ENCODE data around the gene RHBDD3. TPM values are rescaled to one million over a fixed set of nuclear protein-coding genes. Genes with fewer than 3 reads are reported as not detected.

RHBDD3 gene
- 10 to 100 TPM; 27.5 to 30.1 TPM for total RNA-seq

- no peaks in the 10 kb centered on the region for H3K27me3 Mint-ChIP-seq
- H3K4me1 Mint-ChIP-seq, result peaks cover 35% of the 10 kb centered on the region
- H3K36me3 Mint-ChIP-seq, result peaks cover 35% of the 10 kb centered on the region
- no peaks in the 10 kb centered on the region for H3K9me3 Mint-ChIP-seq
- H3K4me3 Mint-ChIP-seq, result peak within 1 kb of the TSS; percentile 86
- POLR2A ChIA-PET, result interaction anchor here (0.6 to 2.6 kb wide), 7 partner anchors 36 to 502 kb away, joined by 3 to 11 read pairs (median 3); partner anchors contain the start of genes GAS2L1 and KREMEN1
- H3K27ac Mint-ChIP-seq, result peak within 1 kb of the TSS; percentile 95
- DNase-seq, result peak; percentile 100
- peak; percentile 89 for ATAC-seq (ENCODE audit: low read depth)
Observed at GRCh38 chr22:29267858-29268510, at the start of gene RHBDD3, which contains the start of gene EWSR1. RHBDD3 (minus strand) TSS chr22:29267981; CDS start chr22:29265626, 2,355 bp downstream. EWSR1 (plus strand) TSS chr22:29268268; CDS start chr22:29268337, 69 bp downstream.

- H3K4me3 Mint-ChIP-seq, result no peak overlapping the region
- no peak for DNase-seq
- ATAC-seq (ENCODE audit: low read depth), result no peak
- H3K9me3 Mint-ChIP-seq, result no peaks in the 10 kb centered on the region
- peaks cover 1% of the 10 kb centered on the region for H3K36me3 Mint-ChIP-seq
- H3K4me1 Mint-ChIP-seq, result peaks cover 15% of the 10 kb centered on the region
- POLR2A ChIA-PET, result no interaction called here
- H3K27me3 Mint-ChIP-seq, result peaks cover 43% of the 10 kb centered on the region
- peak overlapping the region; percentile 23 for H3K27ac Mint-ChIP-seq
Observed at GRCh38 chr22:29316141-29316828, 48.5 kb upstream of the RHBDD3 start.

- POLR2A ChIA-PET, result no interaction called here
- Mint-ChIP-seq H3K36me3 (peaks cover 1% of the 10 kb centered on the region), H3K27me3 (peaks cover 43% of the 10 kb centered on the region), H3K4me3 (peak within 1 kb of the TSS; percentile 76), H3K4me1 (peaks cover 17% of the 10 kb centered on the region), H3K27ac (peak within 1 kb of the TSS; percentile 23), H3K9me3 (no peaks in the 10 kb centered on the region)
- DNase-seq, result peak; percentile 56
- ATAC-seq (ENCODE audit: low read depth), result peak; percentile 33
Observed at GRCh38 chr22:29315286-29316140, 47.7 kb upstream of the RHBDD3 start, which contains the start of gene RASL10A. RASL10A (minus strand) TSS chr22:29315697; CDS start chr22:29315246, 451 bp downstream.

GRCh38 chr22:29314537-29315285 is 46.9 kb upstream of the RHBDD3 start:
- POLR2A ChIA-PET, result interaction anchor here (0.6 to 1.4 kb wide), 2 partner anchors 74 to 509 kb away, joined by 3 to 6 read pairs; partner anchors contain the start of gene AP1B1
- H3K4me1 Mint-ChIP-seq, result peaks cover 19% of the 10 kb centered on the region

GRCh38 chr22:29313576-29314466 is 46.0 kb upstream of the RHBDD3 start:
- peak; percentile 42 for DNase-seq
- Mint-ChIP-seq H3K27me3 (peaks cover 43% of the 10 kb centered on the region), H3K9me3 (no peaks in the 10 kb centered on the region), H3K27ac (no peak overlapping the region), H3K4me1 (peaks cover 22% of the 10 kb centered on the region), H3K36me3 (peaks cover 1% of the 10 kb centered on the region), H3K4me3 (peak overlapping the region; percentile 76)
- ATAC-seq (ENCODE audit: low read depth), result no peak
- POLR2A ChIA-PET, result interaction anchor here (0.6 to 1.4 kb wide), 2 partner anchors 75 to 508 kb away, joined by 3 to 6 read pairs; partner anchors contain the start of gene AP1B1

More at GRCh38 chr22:29314537-29315285, 46.9 kb upstream of the RHBDD3 start:
- H3K9me3 Mint-ChIP-seq, result no peaks in the 10 kb centered on the region
- DNase-seq, result peak; percentile 41
- peak; percentile 8 for ATAC-seq (ENCODE audit: low read depth)
- H3K36me3 Mint-ChIP-seq, result peaks cover 1% of the 10 kb centered on the region
- peak overlapping the region; percentile 76 for H3K4me3 Mint-ChIP-seq
- no peak overlapping the region for H3K27ac Mint-ChIP-seq
- peaks cover 43% of the 10 kb centered on the region for H3K27me3 Mint-ChIP-seq

GRCh38 chr22:29313126-29313575 is 45.4 kb upstream of the RHBDD3 start:
- peak; percentile 15 for ATAC-seq (ENCODE audit: low read depth)
- H3K4me3 Mint-ChIP-seq, result peak overlapping the region; percentile 39
- DNase-seq, result peak; percentile 72
- peaks cover 1% of the 10 kb centered on the region for H3K36me3 Mint-ChIP-seq
- H3K27me3 Mint-ChIP-seq, result peaks cover 43% of the 10 kb centered on the region
- no peaks in the 10 kb centered on the region for H3K9me3 Mint-ChIP-seq
- H3K27ac Mint-ChIP-seq, result no peak overlapping the region
- H3K4me1 Mint-ChIP-seq, result peaks cover 26% of the 10 kb centered on the region
- POLR2A ChIA-PET, result interaction anchor here (1.4 kb wide), 1 partner anchor 76 kb away, joined by 6 read pairs; the partner anchor contains the start of gene AP1B1

GRCh38 chr22:29312218-29313125 is 44.7 kb upstream of the RHBDD3 start:
- no peak overlapping the region for H3K4me3 Mint-ChIP-seq
- H3K4me1 Mint-ChIP-seq, result peaks cover 28% of the 10 kb centered on the region
- H3K9me3 Mint-ChIP-seq, result no peaks in the 10 kb centered on the region
- H3K36me3 Mint-ChIP-seq, result peaks cover 1% of the 10 kb centered on the region
- POLR2A ChIA-PET, result no interaction called here
- H3K27me3 Mint-ChIP-seq, result peaks cover 39% of the 10 kb centered on the region
- ATAC-seq (ENCODE audit: low read depth), result no peak
- H3K27ac Mint-ChIP-seq, result no peak overlapping the region
- DNase-seq, result peak; percentile 35

- DNase-seq, result peak; percentile 39
- no peak overlapping the region for H3K4me3 Mint-ChIP-seq
- H3K27ac Mint-ChIP-seq, result no peak overlapping the region
- peaks cover 28% of the 10 kb centered on the region for H3K4me1 Mint-ChIP-seq
- POLR2A ChIA-PET, result interaction anchor here (0.9 kb wide), 1 partner anchor 43 kb away, joined by 3 read pairs; the partner anchor contains the start of gene EWSR1
- peaks cover 33% of the 10 kb centered on the region for H3K27me3 Mint-ChIP-seq
- H3K36me3 Mint-ChIP-seq, result peaks cover 1% of the 10 kb centered on the region
- ATAC-seq (ENCODE audit: low read depth), result no peak
- no peaks in the 10 kb centered on the region for H3K9me3 Mint-ChIP-seq
Observed at GRCh38 chr22:29311464-29312217, 43.9 kb upstream of the RHBDD3 start.

GRCh38 chr22:29310863-29311339 is 43.1 kb upstream of the RHBDD3 start:
- H3K27ac Mint-ChIP-seq, result no peak overlapping the region
- DNase-seq (peak; percentile 61), ATAC-seq (ENCODE audit: low read depth) (no peak)
- POLR2A ChIA-PET, result interaction anchor here (0.9 kb wide), 1 partner anchor 43 kb away, joined by 3 read pairs; the partner anchor contains the start of gene EWSR1
- peaks cover 1% of the 10 kb centered on the region for H3K36me3 Mint-ChIP-seq
- H3K27me3 Mint-ChIP-seq, result peaks cover 30% of the 10 kb centered on the region
- no peak overlapping the region for H3K4me3 Mint-ChIP-seq
- H3K9me3 Mint-ChIP-seq, result no peaks in the 10 kb centered on the region
- H3K4me1 Mint-ChIP-seq, result peaks cover 31% of the 10 kb centered on the region
